Loucy (cell line): ENCODE results near the gene MTMR3.

ENCODE experiments used
- H2AFZ ChIP-seq: fragments of 200-600 bp; sonication (generic); 2 replicates; pipeline ENCODE4 v1.6.0; 2016; ENCODE audit warnings: antibody characterized with exemption, mild to moderate bottlenecking, low read length, moderate library complexity
- H3F3A ChIP-seq: fragments of 200-600 bp; 2 replicates; pipeline ENCODE4 v1.6.0; 2016; ENCODE audit warnings: antibody characterized with exemption, low read depth, mild to moderate bottlenecking
- H3K27me3 ChIP-seq: fragments of 200-600 bp; sonication (generic); 2 replicates; pipeline ENCODE4 v1.6.1; 2014; ENCODE audit warnings: low read length, mild to moderate bottlenecking; ENCODE audit not compliant: insufficient read depth, poor library complexity, severe bottlenecking
- H3K36me3 ChIP-seq: fragments of 200-600 bp; sonication (generic); 2 replicates; pipeline ENCODE4 v1.6.1; 2016; ENCODE audit warnings: low read length; ENCODE audit not compliant: insufficient read depth
- H3K4me1 ChIP-seq: fragments of 200-600 bp; sonication (generic); 2 replicates; pipeline ENCODE4 v1.5.1; 2014; ENCODE audit warnings: low read length, mild to moderate bottlenecking; ENCODE audit not compliant: insufficient read depth, poor library complexity, severe bottlenecking
- H3K4me2 ChIP-seq: fragments of 200-600 bp; sonication (generic); 2 replicates; pipeline ENCODE4 v1.6.0; 2014; ENCODE audit warnings: antibody characterized with exemption, low read length, low read depth, mild to moderate bottlenecking; ENCODE audit not compliant: poor library complexity, severe bottlenecking
- H3K4me3 ChIP-seq: fragments of 200-600 bp; sonication (generic); 2 replicates; pipeline ENCODE4 v1.5.1; 2014; ENCODE audit warnings: low read length, mild to moderate bottlenecking, mixed read lengths; ENCODE audit not compliant: poor library complexity, severe bottlenecking
- H3K79me2 ChIP-seq: fragments of 200-600 bp; sonication (generic); 2 replicates; pipeline ENCODE4 v1.6.1; 2014; ENCODE audit warnings: low read length; ENCODE audit not compliant: insufficient read depth
- H3K9ac ChIP-seq: fragments of 200-600 bp; sonication (generic); 2 replicates; pipeline ENCODE4 v1.6.0; 2014; ENCODE audit warnings: mild to moderate bottlenecking, low read depth, low read length, moderate library complexity; ENCODE audit not compliant: poor library complexity, severe bottlenecking
- H3K9me2 ChIP-seq: fragments of 200-600 bp; sonication (generic); replicated peaks from 2 replicates; pipeline ENCODE4 v1.6.1; 2016; ENCODE audit warnings: low read depth, low read length, mixed read lengths
- H3K9me3 ChIP-seq: fragments of 200-600 bp; sonication (generic); 2 replicates; pipeline ENCODE4 v1.6.1; 2014; ENCODE audit warnings: mild to moderate bottlenecking, antibody characterized with exemption, low read length, low read depth; ENCODE audit not compliant: insufficient read depth
- H4K20me1 ChIP-seq: fragments of 200-600 bp; sonication (generic); 2 replicates; pipeline ENCODE4 v1.6.0; 2014; ENCODE audit warnings: antibody characterized with exemption, low read length, mild to moderate bottlenecking; ENCODE audit not compliant: insufficient read depth, poor library complexity, severe bottlenecking
- EZH2phosphoT487 ChIP-seq: fragments of 200-600 bp; IDR thresholded peaks from 2 replicates; pipeline ENCODE4 v1.6.1; 2018; ENCODE audit warnings: antibody characterized with exemption, mild to moderate bottlenecking, moderate library complexity, borderline replicate concordance
- TF ChIP-seq, protein P1 (sequence below): fragments of 200-600 bp; sonication (generic); conservative IDR thresholded peaks from 2 replicates; pipeline ENCODE4 v1.5.1; 2014; ENCODE audit warnings: mild to moderate bottlenecking, antibody characterized with exemption, low read length

The MTMR3 gene

DNA sequence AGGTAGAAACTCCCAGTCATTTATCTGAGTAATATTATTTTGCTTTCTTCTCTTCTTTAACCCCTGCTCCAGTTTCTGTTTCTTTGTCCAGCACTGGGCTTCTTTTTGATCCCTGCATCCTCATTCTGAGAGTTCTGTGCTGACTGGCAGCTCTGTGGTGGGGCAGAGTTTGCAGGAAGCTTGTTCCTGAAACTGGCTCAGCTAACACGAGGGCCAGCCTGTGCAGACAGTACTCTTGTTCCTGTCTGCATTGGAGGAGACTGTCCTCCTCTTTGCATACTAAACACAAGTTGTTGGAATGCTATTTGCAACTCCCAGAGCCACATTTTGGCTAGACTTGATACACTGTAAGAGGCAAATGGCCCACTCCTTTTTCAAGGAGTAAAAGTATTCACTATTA, 104.2 kb downstream of the MTMR3 start:
- Histone ChIP-seq H3K36me3 (peaks cover 26% of the 10 kb centered on the region; the same call in 1 of the 2 replicates), H3F3A (no peaks in the 10 kb centered on the region), H3K9me2 (no peaks in the 10 kb centered on the region), H3K9me3 (no peaks in the 10 kb centered on the region), H2AFZ (no peak overlapping the region), H3K4me3 (no peak overlapping the region), H3K27me3 (no peaks in the 10 kb centered on the region), H4K20me1 (no peaks in the 10 kb centered on the region), H3K4me2 (no peak overlapping the region), H3K9ac (no peak overlapping the region), H3K79me2 (no peaks in the 10 kb centered on the region), H3K4me1 (no peaks in the 10 kb centered on the region)
- TF ChIP-seq EZH2phosphoT487 = no peak
- TF ChIP-seq, protein P1, sequence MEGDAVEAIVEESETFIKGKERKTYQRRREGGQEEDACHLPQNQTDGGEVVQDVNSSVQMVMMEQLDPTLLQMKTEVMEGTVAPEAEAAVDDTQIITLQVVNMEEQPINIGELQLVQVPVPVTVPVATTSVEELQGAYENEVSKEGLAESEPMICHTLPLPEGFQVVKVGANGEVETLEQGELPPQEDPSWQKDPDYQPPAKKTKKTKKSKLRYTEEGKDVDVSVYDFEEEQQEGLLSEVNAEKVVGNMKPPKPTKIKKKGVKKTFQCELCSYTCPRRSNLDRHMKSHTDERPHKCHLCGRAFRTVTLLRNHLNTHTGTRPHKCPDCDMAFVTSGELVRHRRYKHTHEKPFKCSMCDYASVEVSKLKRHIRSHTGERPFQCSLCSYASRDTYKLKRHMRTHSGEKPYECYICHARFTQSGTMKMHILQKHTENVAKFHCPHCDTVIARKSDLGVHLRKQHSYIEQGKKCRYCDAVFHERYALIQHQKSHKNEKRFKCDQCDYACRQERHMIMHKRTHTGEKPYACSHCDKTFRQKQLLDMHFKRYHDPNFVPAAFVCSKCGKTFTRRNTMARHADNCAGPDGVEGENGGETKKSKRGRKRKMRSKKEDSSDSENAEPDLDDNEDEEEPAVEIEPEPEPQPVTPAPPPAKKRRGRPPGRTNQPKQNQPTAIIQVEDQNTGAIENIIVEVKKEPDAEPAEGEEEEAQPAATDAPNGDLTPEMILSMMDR = no peak

DNA sequence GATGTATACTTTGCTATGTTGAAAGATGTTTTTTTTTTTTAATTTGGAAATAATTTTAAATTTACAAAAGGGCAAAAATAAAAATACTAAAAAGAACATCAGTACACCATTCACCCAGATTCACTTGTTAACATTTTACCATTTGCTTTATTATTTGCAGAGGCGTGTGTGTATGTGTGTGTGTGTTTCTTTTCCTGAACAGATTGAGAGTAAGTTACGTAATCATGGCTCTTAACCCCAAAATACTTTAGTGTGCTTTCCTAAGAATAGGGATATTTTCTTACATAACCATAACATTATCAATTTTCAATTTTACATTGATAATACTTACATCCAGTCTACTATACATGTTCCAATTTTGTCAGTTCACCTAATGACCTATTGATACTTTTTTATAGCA, 105.7 kb downstream of the MTMR3 start:
- peaks cover 33% of the 10 kb centered on the region for H3K36me3 ChIP-seq
- H3K9me2 ChIP-seq = no peaks in the 10 kb centered on the region

DNA sequence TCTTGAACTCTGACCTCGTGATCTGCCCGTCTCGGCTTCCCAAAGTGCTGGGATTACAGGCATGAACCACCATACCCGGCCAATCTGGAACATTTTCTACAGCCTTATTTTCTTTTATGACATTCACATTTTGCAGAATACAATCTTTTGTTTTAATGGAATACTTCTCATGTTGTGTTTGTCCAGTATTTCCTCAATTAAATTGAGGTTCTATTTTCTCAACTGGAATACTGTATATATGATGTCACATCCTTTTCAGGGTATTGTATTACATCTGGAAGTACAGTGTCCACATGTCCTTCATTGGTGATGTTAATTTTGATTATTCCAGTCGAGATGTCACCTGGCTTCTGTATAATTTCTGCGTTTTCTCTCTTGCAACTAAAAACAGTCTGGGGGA, 106.5 kb downstream of the MTMR3 start:
- no peak overlapping the region for H3K4me3 ChIP-seq
- H3K4me1 ChIP-seq = no peaks in the 10 kb centered on the region
- no peaks in the 10 kb centered on the region for H3K9me2 ChIP-seq
- no peaks in the 10 kb centered on the region for H3K27me3 ChIP-seq
- no peaks in the 10 kb centered on the region for H3K79me2 ChIP-seq
- no peak overlapping the region for H2AFZ ChIP-seq
- no peaks in the 10 kb centered on the region for H3K9me3 ChIP-seq
- H3K9ac ChIP-seq = no peak overlapping the region
- no peak overlapping the region for H3K4me2 ChIP-seq
- TF ChIP-seq EZH2phosphoT487 = no peak
- TF ChIP-seq, protein P1 = no peak
- no peaks in the 10 kb centered on the region for H4K20me1 ChIP-seq
- H3K36me3 ChIP-seq = peaks cover 40% of the 10 kb centered on the region
- H3F3A ChIP-seq = no peaks in the 10 kb centered on the region

More for the DNA sequence above, 105.7 kb downstream of the MTMR3 start:
- Histone ChIP-seq H3K79me2 (no peaks in the 10 kb centered on the region), H4K20me1 (no peaks in the 10 kb centered on the region), H2AFZ (no peak overlapping the region), H3K27me3 (no peaks in the 10 kb centered on the region), H3K4me1 (no peaks in the 10 kb centered on the region), H3K9me3 (no peaks in the 10 kb centered on the region), H3K4me2 (no peak overlapping the region), H3K4me3 (no peak overlapping the region), H3F3A (no peaks in the 10 kb centered on the region), H3K9ac (no peak overlapping the region)
- TF ChIP-seq, protein P1 = no peak
- TF ChIP-seq EZH2phosphoT487 = no peak
